Epithelial cell of proximal tubule (primary cell): ENCODE results near the gene BACH1. TPM values are rescaled to one million over a fixed set of nuclear protein-coding genes. Genes with fewer than 3 reads are reported as not detected.

Experiments
- DNase-seq: peaks from one replicate; pipeline ENCODE4 v3.0.0-alpha.2; 2011; ENCODE audit warnings: low read depth
- H3K4me3 ChIP-seq: 2 replicates; pipeline ENCODE4 v1.5.1; 2011; ENCODE audit warnings: low read depth, mild to moderate bottlenecking, low read length
- total RNA-seq: library from RNA; depleted of rRNA; stranded (reverse); fragments of >200 nt; gene quantifications from 2 replicates; pipeline ENCODE4 v1.2.3, GENCODE V29; 2015
- TF ChIP-seq, protein P1 (sequence below): conservative IDR thresholded peaks from 2 replicates; pipeline ENCODE4 v1.5.1; 2012; ENCODE audit warnings: low read depth, mild to moderate bottlenecking, low read length

The BACH1 gene
- total RNA-seq, 1 donor from 2014 or later: 24.9 TPM

DNA sequence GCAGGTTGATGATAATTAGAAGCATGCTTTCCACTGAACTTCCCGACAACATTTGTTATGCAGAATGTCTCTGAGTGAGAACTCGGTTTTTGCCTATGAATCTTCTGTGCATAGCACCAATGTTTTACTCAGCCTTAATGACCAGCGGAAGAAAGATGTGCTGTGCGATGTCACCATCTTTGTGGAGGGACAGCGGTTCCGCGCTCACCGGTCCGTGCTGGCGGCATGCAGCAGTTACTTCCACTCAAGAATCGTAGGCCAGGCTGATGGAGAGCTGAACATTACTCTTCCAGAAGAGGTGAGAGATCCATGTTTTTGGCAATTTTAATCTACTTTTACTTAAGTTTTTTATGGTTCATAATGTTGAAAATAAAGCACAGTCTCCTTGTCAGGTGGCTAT is 22.5 kb downstream of the BACH1 start:
- TF ChIP-seq, protein P1, sequence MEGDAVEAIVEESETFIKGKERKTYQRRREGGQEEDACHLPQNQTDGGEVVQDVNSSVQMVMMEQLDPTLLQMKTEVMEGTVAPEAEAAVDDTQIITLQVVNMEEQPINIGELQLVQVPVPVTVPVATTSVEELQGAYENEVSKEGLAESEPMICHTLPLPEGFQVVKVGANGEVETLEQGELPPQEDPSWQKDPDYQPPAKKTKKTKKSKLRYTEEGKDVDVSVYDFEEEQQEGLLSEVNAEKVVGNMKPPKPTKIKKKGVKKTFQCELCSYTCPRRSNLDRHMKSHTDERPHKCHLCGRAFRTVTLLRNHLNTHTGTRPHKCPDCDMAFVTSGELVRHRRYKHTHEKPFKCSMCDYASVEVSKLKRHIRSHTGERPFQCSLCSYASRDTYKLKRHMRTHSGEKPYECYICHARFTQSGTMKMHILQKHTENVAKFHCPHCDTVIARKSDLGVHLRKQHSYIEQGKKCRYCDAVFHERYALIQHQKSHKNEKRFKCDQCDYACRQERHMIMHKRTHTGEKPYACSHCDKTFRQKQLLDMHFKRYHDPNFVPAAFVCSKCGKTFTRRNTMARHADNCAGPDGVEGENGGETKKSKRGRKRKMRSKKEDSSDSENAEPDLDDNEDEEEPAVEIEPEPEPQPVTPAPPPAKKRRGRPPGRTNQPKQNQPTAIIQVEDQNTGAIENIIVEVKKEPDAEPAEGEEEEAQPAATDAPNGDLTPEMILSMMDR: no peak
- DNase-seq: no peak

DNA sequence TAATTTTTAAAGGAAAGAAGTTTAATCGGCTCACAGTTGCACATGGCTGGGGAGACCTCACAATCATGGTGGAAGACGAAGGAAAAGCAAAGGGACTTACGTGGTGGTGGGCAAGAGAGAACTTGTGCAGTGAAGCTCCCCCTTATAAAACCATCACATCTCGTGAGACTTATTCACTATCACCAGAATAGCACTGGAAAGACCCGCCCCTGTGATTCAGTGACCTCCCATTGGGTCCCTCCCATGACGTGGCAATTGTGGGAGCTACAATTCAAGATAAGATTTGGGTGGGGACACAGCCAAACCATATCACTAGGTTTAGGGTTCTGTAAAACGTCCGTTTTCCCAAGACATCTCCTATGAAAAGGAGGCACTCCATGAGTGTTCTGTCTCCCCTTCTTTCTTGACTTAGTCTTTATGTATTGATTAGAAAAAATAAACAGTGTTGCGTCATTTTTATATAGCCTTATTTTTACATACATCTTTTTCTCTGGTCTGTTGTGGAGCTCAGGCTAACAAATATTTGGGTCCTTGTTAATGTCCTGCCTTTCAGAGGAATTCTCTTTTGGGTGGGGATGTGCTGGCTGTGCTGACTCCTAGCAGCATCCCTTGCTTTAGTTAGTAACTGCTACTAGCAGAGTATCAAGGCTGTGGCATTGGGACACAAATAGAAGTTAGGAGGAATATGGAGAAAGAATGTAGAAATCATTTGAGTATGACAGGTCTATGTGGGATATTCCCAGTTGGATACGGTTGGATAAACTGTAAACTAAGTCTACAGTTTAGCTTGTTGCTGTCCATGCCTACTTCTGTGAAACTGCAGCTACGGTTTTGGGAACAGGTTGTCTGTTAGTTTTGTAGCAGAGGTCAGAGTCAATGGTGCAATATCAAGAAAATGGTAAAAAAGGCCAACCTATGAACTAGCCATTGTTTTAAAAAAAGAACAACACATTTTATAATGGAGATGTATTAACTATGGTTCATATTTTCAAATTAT is 23.5 kb downstream of the BACH1 start:
- no peak for DNase-seq

More for the DNA sequence above, 22.5 kb downstream of the BACH1 start:
- H3K4me3 ChIP-seq: no peak overlapping the region

DNA sequence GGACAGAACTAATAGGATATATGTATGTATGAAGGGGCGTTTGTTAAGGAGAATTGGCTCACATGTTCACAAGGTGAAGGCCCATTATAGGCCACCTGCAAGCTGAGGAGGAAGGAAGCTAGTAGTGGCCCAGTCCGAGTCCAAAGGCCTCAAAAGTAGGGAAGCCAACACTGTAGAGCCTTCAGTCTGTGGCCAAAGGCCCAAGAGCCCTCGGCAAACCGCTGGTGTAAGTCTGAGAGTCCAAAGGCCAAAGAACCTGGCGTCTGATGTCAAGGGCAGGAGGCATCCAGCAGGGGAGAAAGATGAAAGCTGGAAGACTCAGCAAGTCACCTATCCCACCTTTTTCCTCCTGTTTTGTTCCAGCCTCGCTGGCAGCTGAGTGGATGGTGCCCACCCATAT is 24.5 kb downstream of the BACH1 start:
- DNase-seq: no peak
- no peak overlapping the region for H3K4me3 ChIP-seq
- TF ChIP-seq, protein P1: no peak

More for the DNA sequence above, 23.5 kb downstream of the BACH1 start:
- no peak overlapping the region for H3K4me3 ChIP-seq
- TF ChIP-seq, protein P1: no peak

DNA sequence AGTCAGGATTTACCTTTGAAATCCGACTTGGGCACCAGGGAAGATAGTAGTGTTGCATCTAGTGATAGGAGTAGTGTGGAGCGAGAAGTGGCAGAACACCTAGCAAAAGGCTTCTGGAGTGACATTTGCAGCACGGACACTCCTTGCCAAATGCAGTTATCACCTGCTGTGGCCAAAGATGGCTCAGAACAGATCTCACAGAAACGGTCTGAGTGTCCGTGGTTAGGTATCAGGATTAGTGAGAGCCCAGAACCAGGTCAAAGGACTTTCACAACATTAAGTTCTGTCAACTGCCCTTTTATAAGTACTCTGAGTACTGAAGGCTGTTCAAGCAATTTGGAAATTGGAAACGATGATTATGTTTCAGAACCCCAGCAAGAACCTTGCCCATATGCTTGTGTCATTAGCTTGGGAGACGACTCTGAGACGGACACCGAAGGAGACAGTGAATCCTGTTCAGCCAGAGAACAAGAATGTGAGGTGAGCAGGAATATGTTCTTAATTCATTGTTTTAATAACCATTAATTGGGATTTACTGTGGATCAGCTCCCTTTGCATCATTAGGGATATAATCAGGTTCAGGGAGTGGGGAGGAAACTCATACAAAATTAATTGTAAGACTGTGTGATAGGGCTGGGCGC is 28.3 kb downstream of the BACH1 start:
- TF ChIP-seq, protein P1: no peak
- no peak overlapping the region for H3K4me3 ChIP-seq
- no peak for DNase-seq

DNA sequence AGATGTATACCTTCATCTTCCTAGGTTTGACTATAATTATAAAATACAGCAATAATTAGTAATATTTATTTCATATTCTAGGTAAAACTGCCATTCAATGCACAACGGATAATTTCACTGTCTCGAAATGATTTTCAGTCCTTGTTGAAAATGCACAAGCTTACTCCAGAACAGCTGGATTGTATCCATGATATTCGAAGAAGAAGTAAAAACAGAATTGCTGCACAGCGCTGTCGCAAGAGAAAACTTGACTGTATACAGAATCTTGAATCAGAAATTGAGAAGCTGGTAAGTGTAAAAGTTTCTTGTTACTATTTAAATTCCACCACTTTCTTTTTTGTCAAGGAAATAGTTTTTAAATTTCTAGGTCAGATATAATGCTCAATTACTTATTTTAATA is 30.7 kb downstream of the BACH1 start:
- TF ChIP-seq, protein P1: no peak
- no peak overlapping the region for H3K4me3 ChIP-seq
- no peak for DNase-seq

DNA sequence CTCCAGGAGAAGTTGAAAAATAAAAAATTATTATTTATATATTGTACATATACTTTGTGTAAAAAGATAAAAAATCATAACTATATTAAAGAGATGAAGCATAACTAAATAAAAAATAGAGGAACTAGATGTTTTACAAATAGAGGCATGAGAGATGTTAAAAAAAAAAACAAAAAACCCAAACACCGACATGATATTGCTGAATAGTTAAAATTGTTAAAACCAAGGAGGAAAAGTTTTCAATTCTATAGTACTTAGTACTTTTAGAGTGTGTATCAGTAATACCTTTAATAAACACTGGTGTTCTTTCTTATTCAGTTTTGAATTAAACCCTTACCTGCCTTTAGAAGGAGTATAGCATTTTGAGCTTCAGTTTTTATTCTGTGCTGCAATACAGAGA is 32.1 kb downstream of the BACH1 start:
- no peak overlapping the region for H3K4me3 ChIP-seq
- no peak for DNase-seq
- TF ChIP-seq, protein P1: no peak
